Stimulated activated CD8-positive, alpha-beta memory T cell treated with anti-CD3 and anti-CD28 coated beads, Interleukin-4, amount 100 ng/mL, for 48 hours (primary cell): ENCODE data around the gene CDC42BPB.

Experiments
- DNase-seq: peaks from one replicate; pipeline ENCODE4 v3.0.0-alpha.2; 2020

Gene CDC42BPB

DNA sequence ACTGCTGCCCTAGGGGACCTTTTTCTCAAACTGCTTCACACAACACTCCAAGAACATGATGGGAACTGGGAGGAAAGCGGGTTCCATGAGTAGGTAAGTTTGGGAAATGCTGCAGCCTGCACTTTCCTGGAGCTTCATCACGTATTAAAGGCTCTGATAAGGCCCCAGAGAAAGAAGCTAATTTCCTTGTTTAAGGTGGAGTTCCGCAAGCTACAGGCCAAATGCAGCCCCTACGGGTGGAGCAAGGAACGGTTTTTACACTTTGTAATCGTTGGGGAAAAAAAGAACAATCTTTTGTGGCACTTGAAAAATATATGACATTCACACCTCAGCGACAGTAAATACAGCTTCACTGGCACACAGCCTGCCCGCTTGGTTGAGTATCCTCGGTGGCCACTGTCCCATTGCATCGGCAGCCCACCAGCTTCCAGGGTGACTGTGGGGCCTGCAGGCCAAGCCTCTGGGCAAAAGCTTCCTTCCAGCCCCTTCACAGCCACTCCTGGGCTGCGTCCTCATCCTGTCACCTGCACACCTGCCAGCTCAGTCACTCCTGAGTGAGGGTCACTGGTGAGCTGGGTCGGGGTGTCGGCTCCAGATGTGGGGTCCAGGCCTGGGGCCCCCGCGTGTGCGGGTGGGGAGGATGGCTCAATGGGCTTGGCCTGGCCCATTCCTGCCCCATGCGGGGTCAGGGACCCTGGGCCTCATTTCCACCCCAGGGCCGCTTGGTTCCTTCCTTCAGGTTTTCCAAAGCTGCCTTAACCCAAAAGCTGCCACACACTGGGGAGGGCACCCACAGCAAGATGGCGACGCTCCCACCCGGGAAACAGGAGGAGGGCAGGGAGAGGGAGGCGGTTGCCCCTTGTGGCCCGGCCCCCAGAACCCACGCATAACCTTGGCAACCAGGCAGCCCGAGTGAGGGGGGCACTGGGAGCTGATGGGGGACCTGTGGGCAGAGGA lies 132.4 kb downstream of the CDC42BPB start:
- no peak for DNase-seq

DNA sequence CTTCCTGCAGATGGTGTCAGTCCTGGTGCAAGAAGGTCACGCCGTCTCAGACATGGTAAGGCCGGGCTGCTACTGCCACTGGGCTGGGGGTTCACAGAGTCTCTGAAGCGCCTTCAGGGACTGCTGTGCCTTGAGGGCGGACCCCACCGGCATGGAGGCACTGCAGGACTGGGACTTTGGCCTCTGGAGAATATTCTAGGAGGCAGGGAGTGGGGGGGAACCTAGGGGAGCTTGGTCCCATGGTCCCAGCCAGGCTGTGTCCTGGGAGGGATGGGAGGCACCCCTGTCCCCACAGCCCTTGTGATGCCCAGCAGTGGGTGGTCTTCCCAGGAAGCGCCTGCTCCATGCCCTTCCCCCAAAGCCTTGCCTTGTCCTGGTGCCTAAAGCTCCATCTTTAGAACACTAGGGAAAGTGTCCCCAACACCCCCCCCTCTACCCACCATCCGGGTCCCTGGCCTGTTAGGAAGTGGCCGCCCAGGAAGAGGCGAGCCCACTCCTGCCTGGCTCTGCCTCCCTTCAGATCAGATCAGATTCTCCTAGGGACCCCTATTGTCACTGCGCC lies 133.3 kb downstream of the CDC42BPB start:
- DNase-seq, result no peak

DNA sequence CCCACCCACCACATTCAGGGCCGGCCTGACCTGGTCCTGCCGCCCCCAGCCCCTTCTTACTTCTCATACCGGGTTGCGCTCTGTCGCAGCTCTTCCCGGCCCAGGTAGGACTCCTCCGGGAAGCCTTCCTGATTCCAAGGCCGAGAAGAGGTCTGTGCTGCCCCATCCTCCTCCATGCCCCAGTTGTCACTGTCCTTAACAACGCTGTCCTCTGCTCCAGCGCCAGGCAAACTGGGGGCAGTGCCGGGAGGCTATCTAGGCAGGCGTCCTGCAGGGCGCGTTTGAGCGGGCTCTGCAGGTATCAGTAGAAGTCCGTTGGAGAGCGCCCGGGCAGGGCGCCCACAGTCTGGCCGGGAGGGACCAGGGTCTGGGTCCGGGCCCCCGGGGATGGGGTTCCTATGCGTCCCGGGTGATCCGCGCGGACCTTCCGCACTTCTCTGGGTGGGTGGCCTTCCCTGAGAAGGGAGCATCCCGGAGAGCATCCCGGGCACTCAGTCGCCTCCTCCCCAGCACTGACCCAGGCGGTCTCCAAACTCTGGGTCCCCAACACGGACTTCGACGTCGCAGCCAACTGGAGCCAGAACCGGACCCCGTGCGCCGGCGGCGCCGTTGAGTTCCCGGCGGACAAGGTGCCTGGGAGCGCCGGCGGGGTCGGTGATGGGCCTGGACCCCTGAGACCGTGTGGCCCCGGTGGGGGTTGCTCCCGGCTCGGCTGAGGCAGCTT lies 134.0 kb downstream of the CDC42BPB start:
- DNase-seq, result no peak

DNA sequence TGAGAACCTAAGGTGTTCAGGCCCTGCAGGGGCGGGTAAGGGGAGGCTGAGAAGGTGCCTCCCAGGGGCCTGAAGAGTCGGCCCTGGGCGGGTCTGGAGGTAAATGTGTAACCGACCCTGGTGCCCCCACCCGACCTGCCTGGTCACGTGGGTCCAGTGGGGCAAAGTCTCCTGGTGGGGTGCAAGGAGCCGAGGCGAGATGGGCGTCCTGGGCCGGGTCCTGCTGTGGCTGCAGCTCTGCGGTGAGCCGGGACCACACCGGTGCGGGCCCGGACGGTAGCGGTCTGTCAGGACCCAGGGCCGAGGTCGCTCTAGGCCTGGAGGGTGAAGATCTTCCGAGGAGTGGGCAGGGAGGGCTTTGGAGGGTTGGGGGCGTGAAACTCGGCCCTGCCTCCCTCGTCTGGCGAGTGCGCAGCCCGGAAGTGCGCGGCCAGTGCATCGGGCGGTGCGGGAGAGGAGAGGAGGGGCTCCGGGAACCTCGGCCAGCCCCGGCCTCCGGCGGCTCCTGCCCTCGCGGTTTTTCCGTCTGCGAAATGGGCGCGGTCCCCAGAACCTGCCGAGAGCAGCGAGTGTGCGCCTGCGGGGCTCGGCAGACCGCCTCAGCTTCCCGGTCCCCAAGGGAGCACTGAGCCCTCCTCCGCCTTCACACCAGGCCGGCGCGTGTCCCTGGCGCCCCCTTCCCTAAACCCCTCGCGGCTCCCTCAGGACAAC lies 134.7 kb downstream of the CDC42BPB start, which contains the start of gene AMN:
AMN (plus strand) TSS at position 174 of the 711 bp plus-strand sequence; CDS start at position 200, 26 bp downstream.
- DNase-seq, result no peak

DNA sequence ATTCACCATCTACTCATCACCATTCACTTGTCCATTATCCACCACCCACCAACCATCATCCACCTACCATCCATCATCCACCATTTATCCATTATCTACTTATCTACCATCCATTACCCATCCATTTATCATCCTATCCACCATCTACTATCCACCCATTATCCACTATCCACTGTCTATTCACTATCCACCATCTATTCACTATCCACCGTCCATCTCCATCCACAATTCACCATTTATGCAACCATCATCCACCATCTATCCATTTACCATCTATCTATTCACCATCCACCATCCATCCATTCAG lies 136.4 kb downstream of the CDC42BPB start:
- no peak for DNase-seq

DNA sequence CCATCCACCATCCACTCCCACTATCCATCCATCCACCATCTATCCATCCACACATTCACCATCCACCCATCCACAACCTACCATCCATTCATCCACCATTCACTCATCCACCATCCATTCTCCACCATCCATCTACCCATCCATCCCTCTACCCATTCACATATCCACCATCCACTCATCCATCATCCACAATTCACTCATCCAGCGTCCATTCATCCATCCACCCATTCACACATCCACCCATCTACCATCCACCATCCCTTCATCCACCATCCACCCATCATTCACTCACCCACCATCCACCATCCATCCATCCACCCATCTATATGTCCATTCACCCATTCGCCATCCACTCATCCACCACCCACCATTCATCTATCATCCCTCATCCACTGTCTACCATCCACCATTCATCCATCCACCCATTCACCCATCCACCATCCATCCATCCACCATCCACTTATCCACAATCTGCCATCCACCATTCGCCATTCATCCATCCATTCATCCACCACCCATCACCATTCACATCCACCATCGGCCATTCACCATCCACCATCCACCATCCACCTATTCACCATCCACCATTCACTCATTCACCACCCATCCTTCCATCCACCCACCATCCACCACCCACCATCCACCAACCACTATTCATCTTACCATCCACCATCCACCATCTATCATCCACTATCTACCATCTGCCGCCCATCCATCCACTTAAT lies 136.9 kb downstream of the CDC42BPB start:
- DNase-seq, result no peak

DNA sequence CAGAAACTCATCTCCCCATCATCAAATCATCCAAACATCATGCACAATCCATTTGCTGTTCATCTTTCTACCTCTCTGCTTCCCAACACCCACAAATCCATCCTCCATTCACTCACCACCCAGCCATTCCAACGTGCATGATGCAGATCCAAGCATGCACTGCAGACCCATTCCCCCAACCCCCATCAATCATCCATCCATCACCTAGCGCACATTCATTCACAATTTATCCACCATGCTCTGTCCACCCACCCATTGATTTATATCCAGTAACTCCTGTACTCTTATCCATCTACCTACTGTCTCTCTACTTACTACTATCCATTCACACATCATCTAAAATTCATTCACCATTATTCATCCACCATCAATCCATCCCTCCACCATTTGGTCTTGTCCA lies 138.9 kb downstream of the CDC42BPB start:
- DNase-seq, result no peak

DNA sequence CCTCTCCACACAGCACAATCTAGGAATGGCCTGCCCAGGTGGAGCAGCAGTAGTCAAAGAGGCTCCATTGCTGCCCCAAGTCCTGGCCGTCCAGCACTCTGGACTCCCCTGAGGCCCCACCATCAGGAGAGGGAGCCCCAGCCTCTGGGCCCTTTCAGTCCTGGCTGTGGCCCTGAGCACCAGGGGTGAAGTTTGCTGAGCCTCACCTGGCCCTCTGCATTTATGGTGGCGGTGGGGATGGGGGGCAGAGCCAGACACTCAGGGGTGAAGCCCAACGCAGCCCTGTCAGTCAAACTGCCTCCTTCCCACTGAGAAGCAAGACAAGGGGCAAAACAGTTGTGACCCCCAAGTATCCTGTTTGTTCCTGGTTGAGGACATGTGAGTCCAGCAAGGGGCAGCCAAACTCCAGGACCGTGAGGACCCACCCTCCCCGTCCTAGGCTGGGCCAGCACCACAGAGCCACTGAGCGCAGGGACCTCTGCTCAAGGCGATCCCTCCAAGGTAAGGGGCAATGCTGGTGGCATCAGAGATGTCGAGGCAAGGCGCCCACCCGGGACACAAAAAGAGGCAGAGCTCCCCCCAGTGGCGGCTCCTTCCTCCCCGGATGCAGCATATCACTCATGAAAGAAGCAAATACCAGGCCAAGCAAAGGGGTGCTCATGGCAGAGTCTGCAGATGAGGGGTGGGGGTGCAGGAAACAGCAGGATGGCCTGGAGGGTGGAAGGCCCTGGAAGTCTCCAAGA lies 139.7 kb downstream of the CDC42BPB start:
- peak; percentile 84 for DNase-seq

DNA sequence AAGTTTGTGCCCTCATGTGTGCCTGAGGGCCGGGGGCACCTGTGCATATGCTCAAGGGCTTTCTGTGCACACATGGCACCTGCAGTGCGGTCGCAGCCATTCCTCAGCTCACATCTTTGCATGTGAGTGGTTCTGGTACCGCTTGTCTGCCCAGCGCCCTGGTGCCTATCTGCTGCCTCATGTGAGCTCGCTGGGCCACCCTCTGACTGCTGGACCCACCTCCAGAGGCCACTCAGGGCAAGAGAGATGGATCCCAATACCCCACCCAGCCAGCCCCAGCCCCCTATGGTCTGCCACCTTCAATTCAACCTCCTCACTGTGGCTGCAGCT lies 140.3 kb downstream of the CDC42BPB start:
- no peak for DNase-seq

DNA sequence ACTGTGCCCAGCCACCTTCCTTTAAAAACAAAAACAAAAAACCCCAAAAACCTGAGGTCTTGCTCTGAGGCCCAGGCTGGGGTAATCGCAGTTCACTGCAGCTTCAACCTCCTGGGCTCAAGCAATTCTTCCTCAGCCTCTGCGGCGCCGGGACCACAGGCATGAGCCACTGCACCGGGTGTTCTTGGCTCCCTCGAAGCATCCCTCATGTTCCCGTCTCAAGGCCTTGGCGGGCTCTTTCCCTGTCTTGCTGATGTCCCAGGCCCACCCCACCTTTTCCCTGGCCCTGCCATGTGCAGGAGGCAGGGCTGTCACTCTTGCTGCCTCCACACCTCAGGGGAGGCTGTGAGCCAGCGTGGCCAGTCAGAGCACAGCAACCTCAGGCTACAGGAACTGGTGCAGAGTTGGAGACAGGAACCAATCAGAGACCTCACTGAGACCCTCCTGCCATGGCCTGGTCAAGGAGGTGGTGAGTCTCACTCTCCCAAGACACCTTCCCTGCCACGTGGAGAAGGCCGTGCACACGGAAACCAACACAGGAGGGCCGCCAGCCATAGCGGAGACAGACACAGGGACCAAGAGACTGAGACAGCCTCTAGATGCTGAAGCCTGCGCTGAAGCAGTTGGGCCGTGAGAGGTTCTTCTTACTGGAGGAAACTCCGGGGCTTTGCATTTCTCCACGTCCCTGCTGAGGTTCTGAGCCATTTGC lies 140.8 kb downstream of the CDC42BPB start:
- DNase-seq, result no peak

DNA sequence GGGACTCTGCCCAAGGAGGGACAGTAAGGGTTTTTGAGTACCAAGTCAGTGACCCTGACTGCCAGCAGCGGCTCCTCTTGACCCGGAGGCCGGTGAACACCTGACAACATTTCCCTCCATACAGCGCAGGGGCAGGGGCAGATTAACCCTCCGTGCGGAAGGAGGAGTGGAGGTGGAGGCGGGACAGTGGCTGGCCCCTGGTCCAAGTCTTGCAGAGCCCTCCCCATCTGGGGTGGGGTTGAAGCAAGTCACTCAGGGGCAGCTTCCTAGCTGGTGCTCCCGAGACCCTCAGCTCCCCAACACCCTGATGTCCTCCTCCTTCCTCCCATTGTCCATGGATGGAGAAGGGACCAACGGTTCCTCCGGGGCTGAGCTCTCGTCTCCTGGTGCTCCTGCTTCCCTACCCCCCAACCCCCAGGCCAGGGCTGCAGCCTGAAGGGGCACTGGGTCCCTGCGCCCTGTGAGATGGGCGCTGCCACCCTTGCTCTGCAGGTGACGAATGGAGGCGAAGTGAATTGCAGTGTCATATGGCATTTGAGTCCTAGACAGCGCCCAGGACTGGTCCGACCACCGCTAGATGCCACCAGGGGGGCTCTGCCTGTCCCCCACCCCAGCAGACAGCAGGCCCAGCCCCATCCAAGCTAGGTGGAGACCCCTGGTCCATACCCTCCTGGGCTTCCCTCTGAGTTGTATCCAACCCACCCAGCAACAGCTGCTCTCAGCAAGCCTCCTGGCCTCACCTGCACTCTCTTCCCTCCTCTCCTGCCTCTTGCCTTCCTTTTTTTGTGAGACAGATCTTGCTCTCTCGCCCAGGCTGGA lies 141.8 kb downstream of the CDC42BPB start:
- DNase-seq, result no peak

DNA sequence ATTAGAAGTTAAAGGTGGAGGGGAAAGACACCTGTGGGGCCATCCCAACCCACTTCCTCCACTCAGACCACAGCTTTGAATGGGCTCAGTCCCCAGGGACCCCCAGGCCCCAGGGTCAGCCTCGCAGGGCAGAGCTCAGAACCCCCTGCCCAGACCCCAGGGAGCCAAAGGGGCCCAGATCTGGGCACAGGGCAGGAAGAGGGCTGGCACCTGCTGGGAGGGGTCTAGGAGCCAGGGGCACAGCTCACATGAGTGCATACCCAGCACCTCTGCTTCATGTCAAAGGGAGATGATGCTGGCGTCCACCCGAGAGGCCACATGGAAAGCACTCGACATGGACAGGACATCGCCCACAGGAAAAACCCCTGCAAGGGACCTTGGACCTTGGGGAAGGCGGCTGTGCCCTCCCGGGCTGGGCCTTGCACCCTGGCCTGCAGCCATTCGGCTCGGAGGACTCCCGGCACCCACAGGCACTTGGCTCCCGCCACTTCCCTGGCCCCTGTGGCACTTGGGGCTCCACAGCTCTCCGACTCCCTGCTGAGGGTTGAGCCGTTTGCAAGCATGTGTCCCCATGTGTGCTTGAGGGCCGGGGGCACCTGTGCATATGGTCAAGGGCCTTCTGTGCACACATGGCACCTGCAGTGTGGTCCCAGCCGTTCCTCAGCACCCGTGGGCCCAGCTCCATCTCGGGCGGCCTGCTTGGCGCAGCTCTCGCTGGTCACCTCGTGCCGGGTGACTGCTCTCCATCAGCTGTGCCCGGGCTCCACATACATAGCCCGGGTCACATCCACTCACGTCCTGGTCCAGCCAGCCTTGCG lies 142.7 kb downstream of the CDC42BPB start:
- DNase-seq, result no peak

DNA sequence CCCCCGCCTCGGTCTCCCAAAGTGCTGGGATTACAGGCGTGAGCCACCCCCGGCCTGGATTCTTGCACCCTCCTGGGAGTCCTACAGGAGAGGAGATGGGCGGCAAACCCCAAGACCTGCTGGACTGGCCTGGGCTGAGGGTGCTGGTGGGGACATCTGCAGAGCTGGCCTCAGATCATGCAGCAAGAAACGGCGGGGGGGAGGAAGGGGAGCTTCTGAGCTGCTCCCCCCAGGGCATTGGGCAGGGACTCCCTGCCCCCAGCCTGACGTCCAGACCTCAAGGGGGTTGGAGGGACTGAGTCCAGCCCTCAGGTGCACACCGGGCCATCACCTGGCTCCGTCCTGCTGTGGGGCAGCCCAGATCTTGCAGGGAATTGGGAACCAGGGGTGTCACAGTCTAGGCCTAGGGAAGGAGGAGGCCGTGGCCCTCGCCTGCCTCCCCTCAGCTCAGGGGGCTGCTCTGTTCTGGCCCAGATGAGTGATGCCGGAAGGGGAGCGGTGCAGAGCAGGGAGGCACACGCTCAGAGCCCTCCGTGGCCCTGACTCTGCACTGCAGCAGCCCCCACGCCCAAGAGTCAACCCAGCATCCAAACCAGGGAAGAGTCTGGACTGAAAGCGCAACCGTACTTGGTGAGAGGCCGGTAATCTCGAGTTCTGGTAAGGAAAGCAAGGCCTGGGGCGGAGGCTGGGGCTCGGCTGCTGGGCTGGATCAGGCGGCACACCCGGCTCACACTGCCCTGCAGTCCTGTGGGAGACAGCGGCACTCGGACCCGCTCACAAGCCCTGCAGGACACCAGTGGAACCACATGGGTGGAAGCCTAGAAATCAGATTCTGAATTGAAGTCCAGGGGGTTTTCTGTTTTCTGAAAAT lies 143.8 kb downstream of the CDC42BPB start:
- DNase-seq, result no peak

DNA sequence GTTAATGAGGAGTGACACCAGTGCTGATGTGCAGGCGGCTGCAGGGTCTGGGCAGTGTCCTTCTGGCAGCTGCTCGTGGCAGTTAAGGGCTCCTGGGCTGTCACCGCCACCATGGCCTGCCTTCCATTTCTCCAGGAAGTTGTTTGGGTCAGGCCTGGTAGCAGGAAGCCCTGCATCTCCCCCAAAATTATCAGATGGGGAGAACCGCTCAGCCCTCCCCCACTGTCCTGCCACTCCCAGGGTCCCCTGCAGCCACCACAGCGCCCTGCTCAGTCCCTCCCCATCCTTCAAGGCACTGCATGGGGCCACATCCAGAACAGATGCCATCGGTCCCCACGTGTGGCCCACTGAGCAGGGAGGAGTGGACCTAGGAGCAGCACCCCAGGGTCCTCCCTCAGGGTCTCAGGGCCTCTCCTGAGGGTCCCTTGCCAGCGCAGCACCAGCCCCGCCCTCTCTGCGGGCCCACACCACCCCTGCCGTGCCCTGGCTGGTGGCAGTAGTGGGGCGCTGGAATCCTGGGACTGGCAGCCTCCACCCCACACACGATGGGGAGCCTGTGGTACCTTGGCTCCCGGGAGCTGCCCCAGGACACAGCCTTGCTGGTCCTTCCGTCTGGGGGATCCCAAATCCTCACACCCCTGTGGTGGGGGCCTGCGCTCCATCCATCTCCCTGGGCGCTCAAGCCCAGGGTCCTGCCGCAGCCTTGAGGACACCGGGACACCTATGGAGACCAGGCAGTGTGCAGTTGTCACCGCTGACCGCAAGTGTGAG lies 145.2 kb downstream of the CDC42BPB start:
- no peak for DNase-seq

DNA sequence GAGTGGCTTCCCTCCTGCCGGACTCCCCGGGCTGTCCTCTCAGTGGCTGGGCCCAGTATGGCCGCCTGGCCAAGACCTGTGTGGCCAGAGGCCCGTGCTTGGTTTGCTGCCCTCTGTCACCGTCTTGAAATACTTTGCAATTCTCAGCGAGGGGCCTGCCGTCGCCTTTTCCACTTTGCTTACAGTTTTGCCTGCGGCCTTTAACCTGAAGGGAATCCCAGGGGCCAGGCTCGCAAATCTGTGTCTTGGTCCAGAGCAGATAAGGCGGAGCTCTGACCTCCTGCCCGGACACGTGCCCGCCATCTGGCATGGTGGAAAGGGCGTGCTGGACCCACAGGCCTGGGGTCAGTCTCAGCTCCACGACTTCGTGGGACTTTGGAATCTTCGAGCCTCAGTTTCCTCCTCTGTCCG lies 145.8 kb downstream of the CDC42BPB start:
- DNase-seq, result no peak

DNA sequence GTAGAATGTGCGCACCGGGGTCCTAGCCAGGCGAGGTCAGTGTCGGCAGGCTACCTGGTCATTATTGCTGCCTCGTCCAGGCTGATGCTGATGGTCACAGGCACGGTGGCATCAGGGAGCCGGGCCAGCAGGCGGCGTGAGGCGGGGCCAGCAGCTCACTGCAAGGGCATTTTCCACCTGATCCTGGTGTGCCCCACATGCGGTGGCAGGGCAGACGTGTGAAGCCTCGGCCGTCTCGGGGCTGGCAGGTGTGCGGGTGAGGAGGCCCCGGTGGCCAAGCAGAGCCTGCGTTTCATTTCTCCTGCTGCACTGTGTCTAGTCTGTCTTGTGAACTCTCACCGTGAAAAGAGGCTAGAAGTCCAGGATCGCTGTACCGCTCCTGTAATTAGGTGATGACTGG lies 146.9 kb downstream of the CDC42BPB start:
- no peak for DNase-seq

DNA sequence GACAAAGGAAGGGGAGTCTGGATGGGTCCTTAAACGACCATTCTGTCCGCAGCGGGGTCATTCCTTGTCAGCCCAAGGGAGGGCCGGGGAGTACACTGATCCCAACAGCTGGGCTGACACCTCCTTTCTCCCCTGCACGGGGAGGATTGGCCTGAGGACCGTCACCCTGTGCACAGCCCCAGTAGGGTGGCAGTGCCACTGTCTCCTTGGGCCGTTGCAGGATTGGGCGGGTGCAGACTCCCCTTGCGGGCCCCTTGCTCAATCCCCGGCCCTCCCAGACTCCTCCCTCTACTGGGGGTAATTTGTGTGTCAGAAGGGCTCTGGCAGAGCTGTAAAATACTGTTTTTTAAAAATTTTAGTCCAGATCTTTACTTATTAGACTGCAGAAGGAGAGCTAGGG lies 147.4 kb downstream of the CDC42BPB start:
- DNase-seq, result no peak

DNA sequence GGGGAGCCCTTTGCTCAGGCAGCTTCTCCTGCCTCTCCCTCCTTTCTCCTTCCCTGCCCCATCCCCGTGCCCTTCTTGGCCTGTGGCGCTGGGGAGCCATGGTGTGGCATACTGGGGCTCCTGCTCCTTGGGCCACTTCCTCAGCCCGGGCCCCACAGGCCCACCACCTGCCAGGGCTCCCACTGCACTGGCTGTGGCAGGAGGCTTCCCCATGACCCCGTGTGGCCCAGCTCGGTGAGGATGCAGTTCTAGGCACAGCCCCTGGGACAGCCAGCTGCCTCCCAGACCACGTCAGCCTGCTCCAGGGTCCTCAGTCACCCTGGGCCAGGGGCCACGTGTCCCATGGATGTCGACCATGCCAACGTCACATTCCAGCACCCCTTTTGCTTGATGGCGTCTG lies 147.9 kb downstream of the CDC42BPB start:
- no peak for DNase-seq
